Tibial nerve (tissue), 4 donors: ENCODE measurements around the gene DAD1. TPM values are rescaled to one million over a fixed set of nuclear protein-coding genes. Genes with fewer than 3 reads are reported as not detected.
"Not testable (repeated sequence)": the region's sequence is repeated elsewhere in the genome, so short reads cannot be mapped to it uniquely, and the experiment has no call there.

Experiments used
- DNase-seq, 2 donors: peaks; one replicate each; pipeline ENCODE4 v3.0.0-alpha.2; 2019; ENCODE audit warnings: low spot score in 2 of 2
- H3K27ac ChIP-seq, 4 donors: fragments of 200-600 bp; sonication (generic) in 3 of 4; one replicate each; pipeline ENCODE4 v1.5.1; 2017 to 2019; ENCODE audit warnings: mild to moderate bottlenecking in 1 of 4
- H3K27me3 ChIP-seq, 2 donors: fragments of 200-600 bp; sonication (generic) in 1 of 2; one replicate each; pipeline versions ENCODE4 v1.5.1 to v1.6.0; 2017 to 2019
- H3K36me3 ChIP-seq, 3 donors: fragments of 200-600 bp; sonication (generic); one replicate each; pipeline ENCODE4 v1.5.1; 2018 to 2019
- H3K4me1 ChIP-seq, 4 donors: fragments of 200-600 bp; sonication (generic) in 3 of 4; one replicate each; pipeline ENCODE4 v1.5.1; 2017 to 2019
- H3K4me3 ChIP-seq, 4 donors: fragments of 200-600 bp; sonication (generic) in 3 of 4; one replicate each; pipeline ENCODE4 v1.5.1; 2017 to 2019; ENCODE audit warnings: mild to moderate bottlenecking in 1 of 4, moderate library complexity in 1 of 4
- H3K9me3 ChIP-seq, 4 donors: fragments of 200-600 bp; sonication (generic) in 3 of 4; one replicate each; pipeline ENCODE4 v1.5.1; 2017 to 2019
- EP300 ChIP-seq, 2 donors: sonication (generic); formaldehyde crosslinking; IDR thresholded peaks; one replicate each; pipeline ENCODE4 v1.6.1; 2017; ENCODE audit warnings: antibody characterized with exemption in 2 of 2, mild to moderate bottlenecking in 1 of 2
- POLR2A ChIP-seq, 2 donors: fragments of 450-650 bp; IDR thresholded peaks; one replicate each; pipeline ENCODE4 v1.6.1; 2017; ENCODE audit warnings: antibody characterized with exemption in 2 of 2, mild to moderate bottlenecking in 2 of 2, moderate library complexity in 2 of 2
- WGBS, 2 donors: methylation state at CpG; one replicate each; pipeline ENCODE4 v1.1.5; 2018; 5-methylcytosine and 5-hydroxymethylcytosine counted together
- total RNA-seq, 4 donors: library from RNA; depleted of rRNA; stranded (reverse); fragments of >200 nt; gene quantifications; one replicate each; pipeline ENCODE4 v1.1.0, GENCODE V29; 2016
- TF ChIP-seq, protein P1 (sequence below), 5 experiments: fragments of 200-600 bp in 3 of 5; fragments of 450-650 bp in 2 of 5; sonication (generic) in 3 of 5; IDR thresholded peaks; one replicate each; pipeline ENCODE4 v1.5.1; 2016 to 2019; ENCODE audit warnings: antibody characterized with exemption in 5 of 5, mild to moderate bottlenecking in 3 of 5, moderate library complexity in 2 of 5

Gene DAD1
- total RNA-seq, 4 donors from 2014 or later, result 128 to 254 (median 198) TPM

DNA sequence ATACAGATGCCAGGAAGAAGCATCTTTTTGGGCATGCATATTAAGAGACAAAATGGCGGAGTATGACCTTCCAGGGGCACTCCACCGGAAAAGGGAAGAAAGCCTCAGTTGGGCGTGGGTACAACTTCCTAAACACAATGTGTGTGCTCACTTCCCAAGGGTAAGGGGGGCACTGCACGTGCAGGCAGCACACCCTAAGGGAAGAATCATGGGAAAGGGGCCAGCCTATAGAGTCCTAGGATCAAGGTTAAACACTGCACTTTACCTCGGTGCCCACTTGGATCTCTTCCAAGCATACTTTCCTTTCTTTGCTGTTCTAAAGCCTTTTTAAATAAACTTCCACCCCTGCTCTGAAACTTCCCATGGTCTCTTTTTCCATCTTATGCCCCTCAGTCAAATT lies 40.3 kb upstream of the DAD1 start:
- TF ChIP-seq EP300 (IDR thresholded peaks at IDR 0.05) (no peak), POLR2A (IDR thresholded peaks at IDR 0.05) (no peak)
- TF ChIP-seq, protein P1, sequence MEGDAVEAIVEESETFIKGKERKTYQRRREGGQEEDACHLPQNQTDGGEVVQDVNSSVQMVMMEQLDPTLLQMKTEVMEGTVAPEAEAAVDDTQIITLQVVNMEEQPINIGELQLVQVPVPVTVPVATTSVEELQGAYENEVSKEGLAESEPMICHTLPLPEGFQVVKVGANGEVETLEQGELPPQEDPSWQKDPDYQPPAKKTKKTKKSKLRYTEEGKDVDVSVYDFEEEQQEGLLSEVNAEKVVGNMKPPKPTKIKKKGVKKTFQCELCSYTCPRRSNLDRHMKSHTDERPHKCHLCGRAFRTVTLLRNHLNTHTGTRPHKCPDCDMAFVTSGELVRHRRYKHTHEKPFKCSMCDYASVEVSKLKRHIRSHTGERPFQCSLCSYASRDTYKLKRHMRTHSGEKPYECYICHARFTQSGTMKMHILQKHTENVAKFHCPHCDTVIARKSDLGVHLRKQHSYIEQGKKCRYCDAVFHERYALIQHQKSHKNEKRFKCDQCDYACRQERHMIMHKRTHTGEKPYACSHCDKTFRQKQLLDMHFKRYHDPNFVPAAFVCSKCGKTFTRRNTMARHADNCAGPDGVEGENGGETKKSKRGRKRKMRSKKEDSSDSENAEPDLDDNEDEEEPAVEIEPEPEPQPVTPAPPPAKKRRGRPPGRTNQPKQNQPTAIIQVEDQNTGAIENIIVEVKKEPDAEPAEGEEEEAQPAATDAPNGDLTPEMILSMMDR (IDR thresholded peaks at IDR 0.05), result no peak
- Histone ChIP-seq H3K4me1 (no peaks in the 10 kb centered on the region), H3K27me3 (no peaks in the 10 kb centered on the region), H3K27ac (no peak overlapping the region), H3K4me3 (no peak overlapping the region), H3K9me3 (no peaks in the 10 kb centered on the region), H3K36me3 (no peaks in the 10 kb centered on the region)
- 66 to 69% methylated on average over 5 of the region's 5 CpGs for WGBS, 2 donors
- DNase-seq, result no peak

DNA sequence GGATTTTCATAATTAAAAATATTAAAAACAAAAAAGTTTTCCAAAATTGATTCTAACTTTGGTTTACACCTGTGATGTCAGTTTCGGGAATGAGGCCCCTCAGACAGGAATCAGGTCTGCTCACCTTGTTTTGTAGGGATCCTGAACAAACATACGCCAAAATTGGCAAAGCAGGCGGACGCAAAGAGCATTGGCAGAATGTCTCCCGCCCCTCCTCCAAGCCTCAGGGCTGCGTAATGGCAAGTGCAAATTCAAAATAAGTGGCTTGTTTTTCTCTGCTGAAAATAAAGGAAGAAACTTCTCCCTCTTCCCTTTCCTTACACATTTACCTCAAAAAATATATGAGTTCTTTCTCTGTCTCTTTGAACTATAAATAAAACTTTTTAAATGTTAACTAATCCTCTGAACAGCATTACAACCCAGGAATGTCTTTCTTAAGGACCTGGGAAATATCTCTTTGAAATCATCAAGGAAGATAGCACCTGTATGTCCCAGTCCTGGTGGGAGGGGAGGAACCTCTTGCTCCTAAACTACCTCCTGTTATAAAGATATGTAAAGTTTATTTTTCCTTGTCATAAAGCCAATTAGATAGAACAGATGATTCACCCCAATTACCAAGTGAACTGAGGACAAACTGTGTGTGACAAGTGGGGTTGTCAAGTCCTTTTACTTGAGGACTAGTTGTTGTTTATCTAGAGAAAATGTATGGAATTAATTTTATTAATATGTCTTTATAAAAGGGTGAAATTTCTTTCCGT lies 38.7 kb upstream of the DAD1 start:
- Histone ChIP-seq H3K36me3 (no peaks in the 10 kb centered on the region), H3K27me3 (no peaks in the 10 kb centered on the region), H3K9me3 (no peaks in the 10 kb centered on the region), H3K4me3 (no peak overlapping the region), H3K4me1 (no peaks in the 10 kb centered on the region), H3K27ac (no peak overlapping the region)
- TF ChIP-seq EP300 (IDR thresholded peaks at IDR 0.05), result no peak
- TF ChIP-seq, protein P1 (IDR thresholded peaks at IDR 0.05), result no peak
- TF ChIP-seq POLR2A (IDR thresholded peaks at IDR 0.05), result no peak
- WGBS, 2 donors, result 65 to 81% methylated on average over 7 of the region's 7 CpGs
- DNase-seq, result no peak

DNA sequence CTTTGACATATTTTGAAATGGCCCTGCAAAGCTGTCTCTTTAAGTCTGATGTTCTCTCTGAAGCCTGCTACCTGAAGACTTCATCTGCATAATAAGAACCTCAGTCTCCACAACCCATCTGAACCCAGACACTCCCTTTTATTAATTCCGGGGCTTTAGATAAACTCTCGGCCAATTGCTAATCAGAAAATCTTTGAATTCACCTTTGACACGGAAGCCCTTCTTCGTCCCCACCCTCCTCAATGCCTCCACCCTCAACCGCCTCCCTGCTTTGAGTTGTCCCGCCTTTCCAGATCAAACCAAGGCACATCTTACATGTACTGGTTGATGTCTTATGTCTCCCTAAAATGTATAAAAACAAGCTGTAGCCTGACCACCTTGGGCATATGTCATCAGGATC lies 37.6 kb upstream of the DAD1 start:
- Histone ChIP-seq H3K9me3 (no peaks in the 10 kb centered on the region), H3K4me3 (no peak overlapping the region), H3K27ac (no peak overlapping the region), H3K36me3 (peaks cover 0 to 2% (median 0%) of the 10 kb centered on the region in 3 donors), H3K4me1 (no peaks in the 10 kb centered on the region), H3K27me3 (no peaks in the 10 kb centered on the region)
- TF ChIP-seq EP300 (IDR thresholded peaks at IDR 0.05) (no peak), POLR2A (IDR thresholded peaks at IDR 0.05) (no peak)
- TF ChIP-seq, protein P1 (IDR thresholded peaks at IDR 0.05), result no peak
- DNase-seq, result no peak
- 81 to 82% methylated on average over 6 of the region's 6 CpGs for WGBS, 2 donors

DNA sequence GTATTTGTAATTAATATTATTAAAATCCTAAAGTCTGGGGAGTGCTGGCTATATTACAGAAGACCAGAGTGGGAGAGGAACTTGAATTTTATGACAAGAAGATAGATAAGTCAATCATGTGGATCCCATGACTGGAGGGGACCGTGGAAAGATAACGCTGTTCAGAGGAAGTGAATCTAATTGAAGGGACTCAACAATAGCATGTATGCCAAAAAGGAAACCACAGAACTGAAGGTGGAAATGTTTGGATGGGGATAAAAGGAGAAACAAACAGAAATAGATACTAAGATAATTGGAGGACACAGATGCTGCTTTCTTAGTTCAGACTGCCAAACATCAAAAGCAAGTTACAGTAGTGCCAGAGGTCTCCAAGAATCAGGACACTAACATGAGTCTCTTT lies 34.0 kb upstream of the DAD1 start:
- no peak overlapping the region for H3K4me3 ChIP-seq
- 15 to 36% methylated on average over 2 of the region's 2 CpGs for WGBS, 2 donors
- no peak for DNase-seq
- H3K27me3 ChIP-seq, result no peaks in the 10 kb centered on the region
- H3K4me1 ChIP-seq, result no peaks in the 10 kb centered on the region
- peaks cover 0 to 8% (median 0%) of the 10 kb centered on the region in 3 donors for H3K36me3 ChIP-seq
- H3K27ac ChIP-seq, result no peak overlapping the region
- no peaks in the 10 kb centered on the region for H3K9me3 ChIP-seq
- TF ChIP-seq, protein P1 (IDR thresholded peaks at IDR 0.05), result no peak
- TF ChIP-seq POLR2A (IDR thresholded peaks at IDR 0.05) (no peak), EP300 (IDR thresholded peaks at IDR 0.05) (no peak)

DNA sequence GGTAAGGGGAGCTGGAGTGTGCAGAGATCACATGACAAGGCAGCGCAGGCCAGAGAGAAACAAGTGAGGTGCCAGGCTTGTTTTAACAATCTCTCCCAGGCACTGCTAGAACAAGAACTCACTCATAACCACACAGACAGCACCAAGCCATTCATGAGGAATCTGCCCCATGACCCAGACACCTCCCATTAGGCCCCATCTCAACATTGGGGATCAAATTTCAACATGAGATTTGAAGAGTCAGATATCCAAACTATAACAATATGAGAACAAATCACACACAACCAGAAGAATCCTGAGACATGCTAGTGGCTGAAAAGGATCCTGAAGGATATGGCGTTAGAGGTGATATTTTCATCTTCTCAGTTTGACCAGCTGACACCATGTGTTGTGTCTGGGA lies 33.2 kb upstream of the DAD1 start:
- Histone ChIP-seq H3K27ac (no peak overlapping the region), H3K36me3 (peaks cover 0 to 8% (median 0%) of the 10 kb centered on the region in 3 donors), H3K9me3 (no peaks in the 10 kb centered on the region), H3K4me3 (no peak overlapping the region), H3K27me3 (no peaks in the 10 kb centered on the region), H3K4me1 (no peaks in the 10 kb centered on the region)
- no peak for DNase-seq
- 63 to 64% methylated on average over 2 of the region's 2 CpGs for WGBS, 2 donors
- TF ChIP-seq, protein P1 (IDR thresholded peaks at IDR 0.05), result no peak
- TF ChIP-seq POLR2A (IDR thresholded peaks at IDR 0.05) (no peak), EP300 (IDR thresholded peaks at IDR 0.05) (no peak)

DNA sequence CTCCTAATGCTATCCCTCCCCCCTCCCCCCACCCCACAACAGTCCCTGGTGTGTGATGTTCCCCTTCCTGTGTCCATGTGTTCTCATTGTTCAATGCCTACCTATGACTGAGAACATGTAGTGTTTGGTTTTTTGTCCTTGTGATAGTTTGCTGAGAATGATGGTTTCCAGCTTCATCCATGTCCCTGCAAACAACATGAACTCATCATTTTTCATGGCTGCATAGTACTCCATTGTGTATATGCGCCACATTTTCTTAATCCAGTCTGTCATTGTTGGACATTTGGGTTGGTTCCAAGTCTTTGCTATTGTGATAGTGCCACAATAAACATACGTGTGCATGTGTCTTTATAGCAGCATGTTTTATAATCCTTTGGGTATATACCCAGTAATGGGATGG lies 26.7 kb upstream of the DAD1 start:
- H3K4me3 ChIP-seq, H3K9me3 ChIP-seq, H3K27me3 ChIP-seq, DNase-seq, H3K4me1 ChIP-seq, H3K27ac ChIP-seq: not testable (repeated sequence)
- 96 to 98% methylated on average over 2 of the region's 2 CpGs for WGBS, 2 donors
- peaks cover 0 to 20% (median 6%) of the 10 kb centered on the region in 3 donors for H3K36me3 ChIP-seq
